NCI-H1105 treated with DMSO at 0.1 percent for 48 hours (cell line): ENCODE data around the gene NT5C3B.
"Not testable (repeated sequence)": the region's sequence is repeated elsewhere in the genome, so short reads cannot be mapped to it uniquely, and the experiment has no call there.

ENCODE experiments used
- DNase-seq: peaks from one replicate; lab custom pipeline; 2025; lab: John Stamatoyannopoulos, UW

The NT5C3B gene

DNA sequence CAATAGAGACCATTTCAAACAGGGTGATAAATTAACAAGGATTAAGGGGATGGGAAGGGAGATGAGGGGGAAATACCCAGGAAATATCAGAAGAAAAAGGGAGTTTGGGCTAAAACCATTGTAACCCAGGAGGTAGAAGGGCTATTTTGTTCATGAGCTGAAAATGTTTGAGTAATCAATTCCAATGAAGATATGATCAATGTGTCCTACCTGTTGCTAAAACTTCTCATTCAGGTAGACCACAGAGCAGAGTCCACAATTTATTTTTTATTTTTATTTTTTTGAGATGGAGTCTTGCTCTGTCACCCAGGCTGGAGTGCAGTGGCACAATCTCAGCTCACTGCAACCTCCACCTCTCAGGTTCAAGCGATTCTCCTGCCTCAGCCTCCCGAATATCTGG lies 3.4 kb upstream of the NT5C3B start:
- DNase-seq, result not testable (repeated sequence)

DNA sequence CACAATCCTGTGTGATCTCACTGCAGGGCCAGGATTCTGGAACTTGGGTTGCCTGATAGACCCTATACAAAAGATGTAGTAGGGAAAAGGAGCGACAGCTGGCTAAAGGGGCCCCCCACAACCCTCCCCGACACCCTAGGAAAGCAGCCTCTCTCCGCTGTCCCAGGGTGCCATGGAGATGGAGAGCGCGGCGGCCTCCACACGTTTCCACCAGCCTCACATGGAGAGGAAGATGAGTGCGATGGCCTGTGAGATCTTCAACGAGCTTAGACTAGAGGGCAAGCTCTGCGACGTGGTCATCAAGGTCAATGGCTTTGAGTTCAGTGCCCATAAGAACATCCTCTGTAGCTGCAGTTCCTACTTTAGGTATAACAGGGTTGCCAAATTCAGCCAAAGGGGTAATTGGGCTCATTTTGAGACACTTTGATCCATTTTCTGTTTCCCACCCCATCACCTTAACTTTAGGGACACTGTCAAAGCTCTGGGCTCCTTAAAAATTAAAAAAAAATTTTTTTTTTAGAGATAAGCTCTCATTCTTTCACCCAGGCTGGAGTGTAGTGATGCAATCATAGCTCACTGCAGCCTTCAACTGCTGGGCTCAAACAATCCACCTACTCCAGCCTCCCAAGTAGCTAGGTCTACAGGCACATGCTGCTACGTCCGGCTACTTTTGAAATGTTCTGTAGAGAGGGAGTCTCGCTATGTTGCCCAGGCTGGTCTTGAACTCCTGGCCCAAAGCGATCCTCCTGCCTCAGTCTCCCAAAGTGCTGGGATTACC lies 1.9 kb upstream of the NT5C3B start, which contains the start of gene KLHL10:
Gene KLHL10 (plus strand): TSS at position 65 of the 778 bp plus-strand sequence. CDS start 108 bp downstream, at position 173.
- no peak for DNase-seq

DNA sequence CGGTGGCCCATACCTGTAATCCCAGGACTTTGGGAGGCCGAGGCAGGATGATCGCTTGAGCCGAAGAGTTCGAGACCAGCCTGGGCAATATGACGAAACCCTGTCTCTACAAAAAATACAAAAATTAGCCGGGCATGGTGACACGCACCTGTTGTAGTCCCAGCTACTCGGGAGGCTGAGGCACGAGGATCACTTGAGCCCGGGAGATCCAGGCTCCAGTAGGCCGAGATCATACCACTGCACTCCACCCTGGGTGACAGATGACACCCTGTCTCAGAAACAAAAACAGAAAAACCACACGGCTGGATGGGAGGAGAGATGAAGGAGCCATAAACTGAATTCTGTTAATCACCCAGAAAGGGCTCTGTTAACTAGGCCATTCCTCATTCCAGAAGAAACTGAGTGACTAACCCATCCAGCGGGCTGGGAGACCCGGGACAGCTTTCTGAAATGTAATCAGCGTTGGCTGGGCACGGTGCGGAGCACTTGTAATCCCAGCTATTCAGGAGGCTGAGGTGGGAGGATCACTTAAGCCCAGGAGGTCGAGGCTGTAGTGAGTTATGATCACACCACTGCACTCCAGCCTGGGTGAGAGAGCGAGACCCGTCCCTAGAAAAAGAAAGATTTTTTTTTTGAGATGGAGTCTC lies 641 bp upstream of the NT5C3B start:
- DNase-seq, result no peak

DNA sequence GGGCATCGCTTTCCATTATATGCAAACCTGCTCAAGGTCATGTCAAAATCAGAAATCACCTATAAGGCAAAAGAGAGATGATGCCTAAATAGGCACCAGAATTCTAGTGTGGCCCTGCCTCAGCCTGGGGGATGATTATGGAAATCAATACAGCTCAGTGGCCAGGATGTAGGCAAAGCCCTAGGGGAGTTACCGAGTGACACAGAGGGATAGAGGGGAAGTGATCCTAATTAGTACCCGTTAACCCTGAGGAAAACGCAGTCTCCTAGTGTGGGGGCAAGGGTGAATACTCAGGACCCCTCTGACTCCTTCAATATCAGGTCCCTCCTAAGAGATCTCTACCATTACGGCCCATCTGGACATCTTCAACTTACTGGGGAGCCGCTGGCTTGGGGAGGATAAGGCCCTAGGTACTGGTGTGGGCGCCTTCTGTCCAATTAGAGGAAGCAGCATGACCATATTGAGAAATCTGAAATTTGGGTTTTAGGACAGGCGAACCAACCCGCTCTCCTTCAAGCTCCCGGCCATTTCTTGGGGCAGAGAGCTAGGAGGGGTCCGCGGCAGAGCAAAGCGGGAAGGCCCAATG lies 725 bp downstream of the NT5C3B start:
- DNase-seq, result no peak

DNA sequence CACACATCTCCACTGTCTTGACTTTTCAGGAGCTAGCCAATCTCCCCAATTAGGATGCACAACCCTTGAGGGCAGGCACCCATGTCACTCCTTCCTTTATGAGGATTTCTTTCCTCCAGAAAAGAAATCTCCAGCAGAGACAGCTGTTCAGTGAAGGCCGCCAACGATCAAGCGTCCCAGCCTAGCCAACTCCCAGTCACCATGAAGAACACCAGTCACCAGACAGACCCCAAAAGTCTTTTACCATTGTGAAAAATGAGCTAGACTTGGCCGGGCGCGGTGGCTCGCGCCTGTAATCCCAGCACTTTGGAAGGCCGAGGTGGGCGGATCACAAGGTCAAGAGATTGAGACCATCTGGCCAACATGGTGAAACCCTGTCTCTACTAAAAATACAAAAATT lies 6.1 kb downstream of the NT5C3B start:
- not testable (repeated sequence) for DNase-seq

DNA sequence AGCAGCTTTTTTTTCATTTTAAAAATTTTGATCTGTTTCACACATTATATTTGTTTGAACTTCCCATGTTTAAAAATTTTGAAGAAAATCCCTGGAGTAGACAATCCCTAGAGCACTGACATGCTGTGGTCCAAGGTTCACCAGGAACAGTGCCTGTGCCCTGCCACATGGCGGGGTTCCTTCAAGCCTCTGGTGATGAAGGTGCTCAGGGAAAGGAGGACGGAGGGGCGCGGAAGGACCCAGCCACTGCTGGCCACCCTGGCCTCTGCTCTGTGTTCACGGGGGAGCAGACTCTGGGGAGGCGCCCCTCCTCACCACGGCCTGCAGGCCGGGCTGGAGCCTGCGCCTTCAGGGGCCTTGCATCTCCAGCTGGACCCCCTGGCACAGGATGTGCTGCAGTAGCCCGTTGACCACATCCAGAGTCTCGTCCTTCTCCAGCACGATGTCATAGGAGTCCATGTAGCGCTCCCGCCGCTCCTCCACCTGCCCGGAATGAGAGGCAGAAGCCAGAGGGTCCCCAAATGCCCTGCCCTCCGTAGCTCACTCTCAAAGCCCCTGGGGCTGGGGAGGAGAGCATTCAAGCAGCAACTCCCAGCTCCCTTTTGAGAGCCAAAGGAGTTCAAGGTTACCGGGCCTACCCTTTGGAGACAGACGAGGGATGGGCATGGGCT lies 10.7 kb downstream of the NT5C3B start:
- DNase-seq, result no peak

DNA sequence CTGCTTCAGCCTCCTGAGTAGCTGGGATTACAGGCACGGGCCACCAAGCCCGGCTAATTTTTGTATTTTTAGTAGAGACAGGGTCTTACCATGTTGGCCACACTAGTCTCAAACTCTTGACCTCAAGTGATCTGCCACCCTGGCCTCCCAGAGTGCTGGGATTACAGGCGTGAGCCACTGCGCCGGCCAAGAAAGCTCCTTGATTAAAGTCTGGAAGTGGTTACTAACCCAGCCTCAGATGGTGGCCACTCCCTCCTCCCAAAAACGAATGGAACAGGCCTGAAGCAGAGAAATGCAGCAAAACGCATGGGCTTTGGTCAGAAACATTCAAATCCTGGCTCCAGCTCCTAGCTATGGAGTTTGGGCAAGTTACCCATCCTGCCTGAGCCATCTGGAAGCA lies 11.9 kb downstream of the NT5C3B start:
- DNase-seq, result no peak

DNA sequence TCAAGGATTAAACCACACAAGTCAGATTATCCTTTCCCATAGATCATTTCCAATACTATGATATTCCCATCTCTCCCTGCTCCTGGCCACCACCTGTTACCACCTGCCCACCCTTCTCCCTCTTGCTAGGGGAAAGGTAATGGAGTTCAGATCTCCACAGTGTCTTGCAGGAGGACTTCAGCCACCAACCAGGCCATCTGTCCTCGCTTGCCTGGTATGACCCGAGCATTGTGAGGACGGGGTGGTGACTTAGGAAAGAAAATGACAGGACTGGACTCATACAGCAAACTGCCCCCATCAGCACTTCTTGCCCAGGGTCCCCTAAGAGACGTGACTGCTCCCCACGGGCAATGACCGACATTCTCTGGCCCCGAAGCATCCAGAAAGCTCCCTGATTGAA lies 12.5 kb downstream of the NT5C3B start:
- DNase-seq, result no peak

DNA sequence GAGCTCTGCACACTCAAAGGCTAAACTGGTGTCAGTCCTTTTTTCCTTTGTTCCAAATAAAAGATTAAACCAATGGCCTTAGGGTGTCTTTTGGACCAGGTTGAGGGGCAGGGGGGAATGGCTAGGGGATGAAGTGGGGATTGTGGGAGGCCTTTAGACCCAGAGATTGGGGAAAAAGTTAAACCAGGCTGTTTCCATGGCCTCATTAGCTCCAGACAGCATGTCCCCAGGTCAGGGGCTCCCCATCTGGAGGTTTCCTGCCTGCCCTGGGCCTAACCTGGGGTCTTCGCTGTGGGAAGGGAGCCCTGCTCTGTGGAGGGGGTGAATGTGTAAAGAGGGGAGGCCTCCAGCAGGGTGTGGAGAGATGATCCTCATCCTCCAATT lies 12.9 kb downstream of the NT5C3B start:
- no peak for DNase-seq

DNA sequence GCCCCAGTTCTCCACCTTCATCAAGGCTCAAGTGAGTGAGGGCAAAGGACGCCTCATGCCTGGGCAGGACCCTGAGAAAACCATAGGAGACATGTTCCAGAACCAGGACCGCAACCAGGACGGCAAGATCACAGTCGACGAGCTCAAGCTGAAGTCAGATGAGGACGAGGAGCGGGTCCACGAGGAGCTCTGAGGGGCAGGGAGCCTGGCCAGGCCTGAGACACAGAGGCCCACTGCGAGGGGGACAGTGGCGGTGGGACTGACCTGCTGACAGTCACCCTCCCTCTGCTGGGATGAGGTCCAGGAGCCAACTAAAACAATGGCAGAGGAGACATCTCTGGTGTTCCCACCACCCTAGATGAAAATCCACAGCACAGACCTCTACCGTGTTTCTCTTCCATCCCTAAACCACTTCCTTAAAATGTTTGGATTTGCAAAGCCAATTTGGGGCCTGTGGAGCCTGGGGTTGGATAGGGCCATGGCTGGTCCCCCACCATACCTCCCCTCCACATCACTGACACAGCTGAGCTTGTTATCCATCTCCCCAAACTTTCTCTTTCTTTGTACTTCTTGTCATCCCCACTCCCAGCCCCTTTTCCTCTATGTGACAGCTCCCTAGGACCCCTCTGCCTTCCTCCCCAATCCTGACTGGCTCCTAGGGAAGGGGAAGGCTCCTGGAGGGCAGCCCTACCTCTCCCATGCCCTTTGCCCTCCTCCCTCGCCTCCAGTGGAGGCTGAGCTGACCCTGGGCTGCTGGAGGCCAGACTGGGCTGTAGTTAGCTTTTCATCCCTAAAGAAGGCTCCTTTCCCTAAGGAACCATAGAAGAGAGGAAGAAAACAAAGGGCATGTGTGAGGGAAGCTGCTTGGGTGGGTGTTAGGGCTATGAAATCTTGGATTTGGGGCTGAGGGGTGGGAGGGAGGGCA lies 13.6 kb downstream of the NT5C3B start:
- no peak for DNase-seq

DNA sequence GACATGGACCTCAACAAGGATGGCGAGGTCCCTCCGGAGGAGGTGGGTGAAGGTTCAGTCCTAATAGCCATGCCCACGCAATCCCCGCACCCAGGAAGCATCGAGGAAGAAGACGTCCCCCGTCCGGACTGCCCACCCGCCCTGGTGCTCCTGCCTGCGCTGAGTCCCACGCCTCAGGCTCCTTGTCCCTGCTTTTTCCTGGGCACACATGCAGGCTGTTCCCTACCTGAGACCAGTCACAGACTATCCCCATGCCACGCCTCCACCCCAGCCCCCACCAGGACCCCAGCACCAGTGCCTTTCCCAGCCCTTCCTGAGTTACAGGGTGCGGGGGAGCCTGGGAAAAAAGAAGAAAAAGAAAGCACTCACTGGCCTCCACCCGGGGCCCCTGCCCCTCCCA lies 14.3 kb downstream of the NT5C3B start:
- DNase-seq, result no peak

DNA sequence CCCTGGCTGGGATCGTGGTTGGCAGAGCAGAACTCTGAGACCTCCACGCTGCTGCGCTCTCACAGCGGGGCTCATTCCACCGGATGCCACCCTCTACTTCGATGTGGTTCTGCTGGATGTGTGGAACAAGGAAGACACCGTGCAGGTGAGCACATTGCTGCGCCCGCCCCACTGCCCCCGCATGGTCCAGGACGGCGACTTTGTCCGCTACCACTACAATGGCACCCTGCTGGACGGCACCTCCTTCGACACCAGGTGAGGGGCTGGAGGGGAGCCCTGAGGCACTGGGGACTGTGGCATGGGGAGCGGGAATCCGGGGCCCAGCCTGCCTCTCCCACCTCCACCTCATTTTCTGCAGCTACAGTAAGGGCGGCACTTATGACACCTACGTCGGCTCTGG lies 18.0 kb downstream of the NT5C3B start:
- no peak for DNase-seq

DNA sequence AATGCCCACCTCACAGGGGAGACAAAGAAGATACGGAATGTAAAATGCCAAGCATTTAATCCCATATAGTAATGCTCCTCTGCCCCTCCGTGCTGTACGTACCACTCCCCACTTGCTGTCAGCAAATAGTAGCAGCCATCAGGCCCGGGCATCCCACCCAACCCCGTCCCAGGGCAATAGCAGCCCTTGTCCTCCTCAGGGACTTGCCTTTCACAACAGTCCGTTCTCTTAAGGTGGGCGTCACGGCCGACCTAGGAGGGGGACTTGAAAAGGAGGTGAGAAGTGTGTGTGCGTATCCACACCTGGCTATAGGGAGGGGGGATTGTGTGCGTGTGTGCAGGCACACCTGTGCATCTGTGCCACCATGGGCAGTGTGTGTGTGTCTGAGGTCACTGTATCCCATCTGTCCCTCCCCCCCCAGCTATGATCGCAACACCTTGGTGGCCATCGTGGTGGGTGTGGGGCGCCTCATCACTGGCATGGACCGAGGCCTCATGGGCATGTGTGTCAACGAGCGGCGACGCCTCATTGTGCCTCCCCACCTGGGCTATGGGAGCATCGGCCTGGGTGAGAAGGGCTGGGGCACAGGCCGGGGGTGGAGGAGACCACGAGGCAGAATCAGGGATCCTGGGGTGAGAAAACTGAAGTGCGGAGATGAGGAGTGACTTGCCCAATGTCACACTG lies 19.3 kb downstream of the NT5C3B start:
- no peak for DNase-seq

DNA sequence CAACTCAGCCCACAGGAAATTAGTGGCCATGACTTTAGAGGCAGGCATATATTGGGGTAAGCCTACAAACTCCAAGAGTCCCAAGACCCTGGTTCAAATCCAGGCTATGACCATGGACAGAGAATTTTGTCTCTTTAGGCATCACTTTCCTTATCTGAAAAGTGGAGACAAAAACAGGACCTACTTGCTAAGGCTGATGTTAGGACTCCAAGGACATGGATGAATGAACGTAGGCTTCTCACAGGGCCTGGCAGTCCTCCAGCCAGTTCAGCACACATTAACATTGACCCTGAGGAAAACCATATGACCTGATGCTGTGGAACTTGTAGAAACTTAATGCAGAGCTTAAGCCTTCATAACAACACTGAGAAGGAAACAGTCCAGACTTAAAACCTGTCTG lies 21.8 kb downstream of the NT5C3B start:
- no peak for DNase-seq

DNA sequence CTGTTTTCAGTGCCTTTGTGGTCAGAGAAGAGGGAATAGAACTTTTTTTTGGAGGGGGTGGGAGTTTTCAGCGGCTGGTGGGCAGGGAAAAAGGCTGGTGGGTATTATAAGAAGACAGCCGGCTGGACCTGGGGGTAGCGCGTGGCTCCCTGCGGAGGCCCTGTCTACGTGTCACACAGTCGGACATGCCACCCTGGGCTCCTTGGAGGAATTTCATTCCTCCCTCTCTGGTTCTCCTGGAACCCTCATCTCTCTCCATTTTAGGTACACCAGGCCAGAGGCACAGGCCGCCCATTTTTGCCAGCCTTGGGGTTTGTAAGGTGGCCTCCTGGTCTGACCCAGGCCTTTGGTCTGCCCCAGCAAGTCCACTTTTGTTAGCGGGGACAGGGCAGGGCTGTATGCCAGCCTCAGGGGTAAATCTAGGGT lies 22.3 kb downstream of the NT5C3B start:
- no peak for DNase-seq

DNA sequence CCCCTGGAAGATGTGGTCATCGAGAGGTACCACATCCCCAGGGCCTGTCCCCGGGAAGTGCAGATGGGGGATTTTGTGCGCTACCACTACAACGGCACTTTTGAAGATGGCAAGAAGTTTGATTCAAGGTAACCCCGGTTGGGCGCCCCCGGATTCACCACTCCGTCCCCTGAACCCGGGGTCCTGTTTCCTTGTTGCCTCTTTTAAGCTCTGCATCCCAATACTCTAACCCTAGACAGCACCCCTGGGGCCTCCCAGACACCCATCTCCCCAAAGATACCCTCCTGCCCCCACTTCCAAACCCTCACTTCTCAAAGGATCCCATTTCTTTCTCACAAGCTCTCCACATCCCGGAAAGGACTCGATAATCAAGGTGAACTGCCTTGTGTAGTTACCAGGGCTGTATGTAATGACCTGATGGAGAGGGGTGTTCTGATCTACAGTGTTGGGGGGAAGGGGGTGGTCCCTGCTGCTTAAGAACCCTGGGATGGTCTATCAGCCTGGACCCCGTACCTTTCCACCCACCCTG lies 22.8 kb downstream of the NT5C3B start:
- no peak for DNase-seq

DNA sequence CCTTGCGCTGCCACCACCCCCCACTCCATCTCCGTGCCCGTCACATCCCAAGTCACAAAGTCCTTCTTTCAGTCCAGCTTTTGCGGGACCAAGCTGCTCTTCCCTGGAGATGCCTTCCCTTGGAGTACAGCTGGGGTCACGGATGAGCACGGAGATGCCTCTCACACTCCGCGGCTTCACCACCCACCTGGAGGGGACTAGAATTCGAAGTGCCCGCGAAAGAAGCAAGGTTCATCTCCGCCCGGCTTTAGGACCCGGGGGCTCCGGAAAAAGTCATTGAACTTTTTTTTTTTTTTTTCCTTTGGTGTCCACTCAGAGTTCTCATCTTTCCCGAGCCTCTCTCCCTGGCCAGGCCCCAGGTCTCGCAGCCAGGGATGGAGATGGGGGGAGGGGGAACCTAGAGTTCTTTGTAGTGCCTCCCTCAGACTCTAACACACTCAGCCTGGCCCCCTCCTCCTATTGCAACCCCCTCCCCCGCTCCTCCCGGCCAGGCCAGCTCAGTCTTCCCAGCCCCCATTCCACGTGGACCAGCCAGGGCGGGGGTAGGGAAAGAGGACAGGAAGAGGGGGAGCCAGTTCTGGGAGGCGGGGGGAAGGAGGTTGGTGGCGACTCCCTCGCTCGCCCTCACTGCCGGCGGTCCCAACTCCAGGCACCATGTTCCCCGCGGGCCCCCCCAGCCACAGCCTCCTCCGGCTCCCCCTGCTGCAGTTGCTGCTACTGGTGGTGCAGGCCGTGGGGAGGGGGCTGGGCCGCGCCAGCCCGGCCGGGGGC lies 23.5 kb downstream of the NT5C3B start, which contains the start of gene FKBP10:
Gene FKBP10 (plus strand): TSS at position 624 of the 771 bp plus-strand sequence. CDS start 31 bp downstream, at position 655.
- DNase-seq, result peak; percentile 73

DNA sequence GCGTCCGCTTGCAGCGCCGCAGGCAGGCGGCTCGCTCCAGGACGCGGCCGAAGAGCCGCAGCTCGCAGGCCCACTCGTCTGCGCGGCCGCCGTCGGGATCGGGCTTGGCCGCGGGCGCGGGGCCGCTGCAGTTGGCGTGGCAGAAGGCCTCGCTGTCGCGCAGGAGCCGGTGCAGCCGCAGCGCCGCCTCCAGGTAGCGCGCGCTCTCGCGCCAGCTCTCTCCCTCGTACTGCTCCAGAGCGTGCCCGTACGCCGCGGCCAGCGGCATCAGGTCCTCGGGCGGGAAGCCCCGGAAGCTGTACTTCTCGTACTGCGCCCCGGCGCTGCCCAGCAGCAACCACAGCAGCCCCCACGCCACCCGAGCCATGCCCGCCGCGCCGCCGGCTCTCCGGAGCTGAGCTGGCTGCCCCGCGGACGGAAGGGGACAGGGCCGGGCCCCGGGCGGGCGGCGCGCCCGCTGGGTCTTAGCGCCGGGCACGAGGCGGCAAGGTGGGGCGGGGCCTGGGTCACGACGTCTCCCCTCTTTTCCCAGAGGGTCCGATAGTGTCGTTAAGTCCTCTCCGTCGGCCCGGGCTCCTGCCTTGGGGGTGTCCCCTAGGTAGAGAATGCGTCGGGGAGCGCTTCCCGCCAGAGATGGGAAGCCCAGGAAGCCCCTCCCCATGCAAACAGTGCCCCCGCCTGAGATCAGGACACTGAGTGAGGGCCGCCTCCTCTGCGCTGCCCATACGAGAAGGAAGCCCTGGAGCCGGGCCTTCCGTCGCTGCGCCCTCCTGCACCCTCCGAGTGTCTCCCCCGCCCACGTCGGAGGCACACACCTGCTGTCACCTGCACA lies 24.3 kb downstream of the NT5C3B start, which contains the start of gene P3H4:
Gene P3H4 (minus strand): TSS at position 401 of the 832 bp plus-strand sequence. CDS start 34 bp downstream, at position 367.
- DNase-seq, result peak; percentile 73
